GM21619 (cell line): ENCODE measurements around the gene TAF5L.
A peak's percentile ranks its signal among the peaks of the same experiment; 100 is the strongest.

Experiments used
- ATAC-seq: cut with Tn5 transposase; IDR thresholded peaks from one replicate; pipeline ENCODE4 v1.9.1; 2021; ENCODE audit not compliant: unreplicated experiment

TAF5L gene

GRCh38 chr1:229625915-229626831 is at the start of gene TAF5L, which contains the start of gene URB2:
Gene TAF5L (minus strand): TSS chr1:229626122. CDS start chr1:229614482, 11,640 bp downstream.
Gene URB2 (plus strand): TSS chr1:229626247. CDS start chr1:229627634, 1,387 bp downstream.
- ATAC-seq = peak; percentile 72

- no peak for ATAC-seq
Measured at GRCh38 chr1:229675396-229675795, 49.5 kb upstream of the TAF5L start.

GRCh38 chr1:229674042-229674441 is 48.1 kb upstream of the TAF5L start:
- no peak for ATAC-seq

GRCh38 chr1:229672246-229672645 is 46.3 kb upstream of the TAF5L start:
- ATAC-seq = no peak

- ATAC-seq = no peak
Measured at GRCh38 chr1:229671310-229671709, 45.4 kb upstream of the TAF5L start.

GRCh38 chr1:229669333-229669732 is 43.4 kb upstream of the TAF5L start:
- ATAC-seq = no peak

- ATAC-seq = no peak
Measured at GRCh38 chr1:229666585-229666984, 40.7 kb upstream of the TAF5L start.

GRCh38 chr1:229665912-229666558 is 40.1 kb upstream of the TAF5L start:
- ATAC-seq = no peak

GRCh38 chr1:229664133-229664689 is 38.3 kb upstream of the TAF5L start:
- ATAC-seq = peak; percentile 48

GRCh38 chr1:229661897-229662296 is 36.0 kb upstream of the TAF5L start:
- no peak for ATAC-seq

- peak; percentile 74 for ATAC-seq
Measured at GRCh38 chr1:229661022-229661877, 35.3 kb upstream of the TAF5L start.

GRCh38 chr1:229657993-229658755 is 32.3 kb upstream of the TAF5L start:
- ATAC-seq = peak; percentile 63

GRCh38 chr1:229655781-229656180 is 29.9 kb upstream of the TAF5L start:
- ATAC-seq = no peak

GRCh38 chr1:229653420-229653819 is 27.5 kb upstream of the TAF5L start:
- ATAC-seq = no peak

GRCh38 chr1:229651546-229651945 is 25.6 kb upstream of the TAF5L start:
- ATAC-seq = no peak

GRCh38 chr1:229650045-229650444 is 24.1 kb upstream of the TAF5L start:
- no peak for ATAC-seq

GRCh38 chr1:229648406-229648805 is 22.5 kb upstream of the TAF5L start:
- ATAC-seq = no peak

- no peak for ATAC-seq
Measured at GRCh38 chr1:229645324-229645993, 19.5 kb upstream of the TAF5L start.

- no peak for ATAC-seq
Measured at GRCh38 chr1:229643996-229644745, 18.2 kb upstream of the TAF5L start.
